ENCODE results near the gene CDO1. TPM values are rescaled to one million over a fixed set of nuclear protein-coding genes. Genes with fewer than 3 reads are reported as not detected.

CDO1 gene
- total RNA-seq, 6 experiments from 2014 or later = 0.12 to 0.26 (median 0.18) TPM; not detected in 2

GRCh38 chr5:115800108-115800507, 16.4 kb downstream of the CDO1 start:
- Mint-ChIP-seq H3K27ac (no peak overlapping the region), H3K4me3 (no peak overlapping the region), H3K36me3 (ENCODE audit: low read depth) (no peaks in the 10 kb centered on the region), H3K27me3 (ENCODE audit: insufficient read depth) (peaks cover 15% of the 10 kb centered on the region), H3K9me3 (no peaks in the 10 kb centered on the region), H3K4me1 (ENCODE audit: low read depth) (no peaks in the 10 kb centered on the region)
- no peak for DNase-seq
- no peak for TF ChIP-seq CTCF (IDR thresholded peaks at IDR 0.05)

- Mint-ChIP-seq H3K4me1 (ENCODE audit: low read depth) (no peaks in the 10 kb centered on the region), H3K36me3 (ENCODE audit: low read depth) (no peaks in the 10 kb centered on the region), H3K27ac (no peak overlapping the region), H3K27me3 (ENCODE audit: insufficient read depth) (peaks cover 17% of the 10 kb centered on the region), H3K4me3 (no peak overlapping the region), H3K9me3 (no peaks in the 10 kb centered on the region)
- no peak for TF ChIP-seq CTCF (IDR thresholded peaks at IDR 0.05)
- DNase-seq = no peak
These were observed 18.2 kb downstream of the CDO1 start for GRCh38 chr5:115798252-115798651.

GRCh38 chr5:115796656-115797055, 19.8 kb downstream of the CDO1 start:
- no peak for TF ChIP-seq CTCF (IDR thresholded peaks at IDR 0.05)
- H3K27ac Mint-ChIP-seq = no peak overlapping the region
- no peak overlapping the region for H3K4me3 Mint-ChIP-seq
- H3K4me1 Mint-ChIP-seq (ENCODE audit: low read depth) = no peaks in the 10 kb centered on the region
- peaks cover 7% of the 10 kb centered on the region for H3K27me3 Mint-ChIP-seq (ENCODE audit: insufficient read depth)
- no peaks in the 10 kb centered on the region for H3K36me3 Mint-ChIP-seq (ENCODE audit: low read depth)
- H3K9me3 Mint-ChIP-seq = no peaks in the 10 kb centered on the region
- DNase-seq = no peak

DNA sequence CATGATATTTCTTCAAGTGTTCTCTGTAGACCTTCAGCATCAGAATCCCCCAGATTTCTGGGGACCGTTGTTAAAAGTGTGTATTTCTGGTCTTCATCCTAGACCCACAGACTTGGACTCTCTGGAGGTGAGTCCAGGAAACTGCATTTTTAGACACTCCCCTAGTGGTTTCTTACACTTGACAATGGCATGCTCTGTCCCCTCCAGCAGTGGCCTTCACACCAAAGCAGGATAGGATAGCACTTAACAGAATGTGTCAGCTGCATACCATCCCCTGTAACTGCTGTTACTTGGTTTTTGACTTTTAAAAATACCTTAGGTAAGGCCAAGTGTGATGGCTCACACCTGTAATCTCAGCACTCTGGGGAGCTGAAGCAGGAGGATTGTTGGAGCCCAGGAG, 20.8 kb downstream of the CDO1 start:
- Mint-ChIP-seq H3K36me3 (ENCODE audit: low read depth) (no peaks in the 10 kb centered on the region), H3K9me3 (no peaks in the 10 kb centered on the region), H3K4me1 (ENCODE audit: low read depth) (no peaks in the 10 kb centered on the region), H3K4me3 (no peak overlapping the region), H3K27ac (no peak overlapping the region), H3K27me3 (ENCODE audit: insufficient read depth) (peaks cover 7% of the 10 kb centered on the region)
- no peak for DNase-seq
- TF ChIP-seq CTCF (IDR thresholded peaks at IDR 0.05) = no peak

GRCh38 chr5:115788440-115788839, 28.0 kb downstream of the CDO1 start:
- DNase-seq = no peak
- no peaks in the 10 kb centered on the region for H3K9me3 Mint-ChIP-seq
- no peak overlapping the region for H3K27ac Mint-ChIP-seq
- H3K4me3 Mint-ChIP-seq = no peak overlapping the region
- no peaks in the 10 kb centered on the region for H3K4me1 Mint-ChIP-seq (ENCODE audit: low read depth)
- H3K27me3 Mint-ChIP-seq (ENCODE audit: insufficient read depth) = peaks cover 6% of the 10 kb centered on the region
- H3K36me3 Mint-ChIP-seq (ENCODE audit: low read depth) = no peaks in the 10 kb centered on the region
- TF ChIP-seq CTCF (IDR thresholded peaks at IDR 0.05) = no peak

DNA sequence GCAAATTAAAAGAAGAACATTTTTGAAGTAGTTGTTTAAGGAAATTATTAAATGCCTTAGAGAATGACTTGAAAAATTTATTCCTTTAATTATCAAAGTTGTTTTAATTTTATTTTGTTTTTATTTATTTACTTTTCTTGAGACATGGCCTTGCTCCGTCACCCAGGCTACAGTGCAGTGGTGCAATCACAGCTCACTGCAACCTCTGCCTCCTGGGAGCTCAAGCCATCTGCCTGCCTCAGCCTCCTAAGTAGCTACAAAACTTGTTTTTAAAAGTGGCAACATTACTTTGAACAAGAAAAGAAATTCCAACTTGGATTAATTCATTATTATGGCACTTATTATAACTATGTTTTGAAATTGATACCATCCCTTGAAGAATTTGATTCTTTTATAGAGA, 29.0 kb downstream of the CDO1 start:
- TF ChIP-seq CTCF (IDR thresholded peaks at IDR 0.05) = no peak
- H3K4me1 Mint-ChIP-seq (ENCODE audit: low read depth) = no peaks in the 10 kb centered on the region
- DNase-seq = no peak
- H3K4me3 Mint-ChIP-seq = no peak overlapping the region
- no peaks in the 10 kb centered on the region for H3K36me3 Mint-ChIP-seq (ENCODE audit: low read depth)
- no peak overlapping the region for H3K27ac Mint-ChIP-seq
- H3K9me3 Mint-ChIP-seq = no peaks in the 10 kb centered on the region
- H3K27me3 Mint-ChIP-seq (ENCODE audit: insufficient read depth) = peaks cover 6% of the 10 kb centered on the region
